A673 (cell line): ENCODE data around the gene SERINC4. TPM values are rescaled to one million over a fixed set of nuclear protein-coding genes. Genes with fewer than 3 reads are reported as not detected.
"Not testable (repeated sequence)": the region's sequence is repeated elsewhere in the genome, so short reads cannot be mapped to it uniquely, and the experiment has no call there.

Experiments used
- BruUV-seq: library from RNA; stranded (reverse); fragments of 400-500 nt; replicated peaks from 2 replicates; lab custom pipeline; 2021; lab: Mats Ljungman, UMichigan
- CTCF ChIA-PET: fragments of 300-600 bp; sonication (Branson Sonifier 250); formaldehyde crosslinking; loops from one replicate; lab custom pipeline; 2022; ENCODE audit warnings: antibody characterized with exemption; lab: Charles Lee
- POLR2A ChIA-PET: fragments of 300-600 bp; sonication (Branson Sonifier 250); formaldehyde crosslinking; loops from one replicate; lab custom pipeline; 2022; ENCODE audit warnings: antibody characterized with exemption; ENCODE audit not compliant: low non-redundant PET; lab: Charles Lee
- DNase-seq: peaks from one replicate; pipeline ENCODE4 v3.0.0-alpha.2; 2015; ENCODE audit warnings: low spot score
- H3K27ac ChIP-seq: fragments of 200-600 bp; sonication (generic); 2 replicates; pipeline ENCODE4 v1.5.1; 2016; ENCODE audit warnings: mixed run types, low read depth, mild to moderate bottlenecking, mixed read lengths, antibody characterized with exemption, low read length; ENCODE audit not compliant: poor library complexity, severe bottlenecking
- H3K27me3 ChIP-seq: fragments of 200-600 bp; sonication (generic); replicated peaks from 2 replicates; pipeline ENCODE4 v1.6.1; 2017; ENCODE audit warnings: mixed run types, low read depth, mild to moderate bottlenecking, mixed read lengths, antibody characterized with exemption, low read length; ENCODE audit not compliant: insufficient read depth, poor library complexity
- H3K36me3 ChIP-seq: fragments of 200-600 bp; sonication (generic); 2 replicates; pipeline ENCODE4 v1.6.1; 2016; ENCODE audit warnings: mixed run types, mild to moderate bottlenecking, mixed read lengths, antibody characterized with exemption, low read length; ENCODE audit not compliant: insufficient read depth, poor library complexity, severe bottlenecking
- H3K4me1 ChIP-seq: fragments of 200-600 bp; sonication (generic); 2 replicates; pipeline ENCODE4 v1.6.1; 2017; ENCODE audit warnings: mixed run types, mild to moderate bottlenecking, mixed read lengths, antibody characterized with exemption, low read length; ENCODE audit not compliant: insufficient read depth, poor library complexity, severe bottlenecking
- H3K4me3 ChIP-seq: fragments of 200-600 bp; sonication (generic); 2 replicates; pipeline ENCODE4 v1.5.1; 2016; ENCODE audit warnings: low read depth, mixed run types, mild to moderate bottlenecking, mixed read lengths, low read length; ENCODE audit not compliant: poor library complexity, severe bottlenecking
- H3K9me3 ChIP-seq: fragments of 200-600 bp; sonication (generic); 2 replicates; pipeline ENCODE4 v1.6.1; 2016; ENCODE audit warnings: mixed run types, low read depth, mild to moderate bottlenecking, mixed read lengths, antibody characterized with exemption, low read length; ENCODE audit not compliant: poor library complexity, severe bottlenecking
- intact Hi-C: fragments of 100-400 bp; cut with micrococcal nuclease; formaldehyde crosslinking; loops from one replicate; pipeline ENCODE4 v1.10.0; 2022; ENCODE audit not compliant: unreplicated experiment
- microRNA-seq: library from miRNA; unstranded; fragments of <30 nt; microRNA quantifications from one replicate; pipeline ENCODE4 v1.2.0, GENCODE V29; 2021
- total RNA-seq: library from RNA; stranded (reverse); gene quantifications from 2 replicates; pipeline ENCODE4 v1.2.3, GENCODE V29; 2021
- TF ChIP-seq, protein P1 (sequence below): fragments of 300-800, 200-600 bp; sonication (generic); conservative IDR thresholded peaks from 2 replicates; pipeline ENCODE4 v1.5.1; 2017; ENCODE audit warnings: low read depth, mild to moderate bottlenecking, antibody characterized with exemption, low read length, moderate library complexity, mixed read lengths

Gene SERINC4
- total RNA-seq, 1 experiment from 2014 or later, result not detected

DNA sequence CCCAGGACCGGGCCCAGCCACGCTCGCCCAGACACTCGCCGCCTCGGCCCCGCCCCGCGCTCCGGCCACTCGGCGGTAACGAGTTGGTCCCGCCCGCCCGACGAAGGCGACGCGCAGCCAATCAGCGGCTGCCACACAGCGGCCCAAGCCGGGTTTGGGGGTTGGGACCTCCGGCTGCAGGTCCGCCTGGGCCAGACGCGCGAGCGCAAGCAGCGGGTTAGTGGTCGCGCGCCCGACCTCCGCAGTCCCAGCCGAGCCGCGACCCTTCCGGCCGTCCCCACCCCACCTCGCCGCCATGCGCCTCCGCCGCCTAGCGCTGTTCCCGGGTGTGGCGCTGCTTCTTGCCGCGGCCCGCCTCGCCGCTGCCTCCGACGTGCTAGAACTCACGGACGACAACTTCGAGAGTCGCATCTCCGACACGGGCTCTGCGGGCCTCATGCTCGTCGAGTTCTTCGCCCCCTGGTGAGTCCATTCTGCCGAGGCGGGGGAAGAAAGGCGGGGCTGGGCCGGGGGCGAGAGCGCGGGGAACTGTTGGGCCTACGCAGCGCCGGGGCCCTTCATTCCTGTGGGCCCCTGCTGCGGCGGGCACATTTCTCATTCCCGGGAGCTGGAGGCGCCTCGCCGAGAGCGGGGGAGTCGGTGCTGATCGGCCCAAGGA is 53.6 kb downstream of the SERINC4 start, which contains the start of gene PDIA3:
Gene PDIA3, plus strand, starts transcription at position 194 of the 658 bp plus-strand sequence. Its CDS starts 102 bp downstream, at position 296.
- DNase-seq, result peak; percentile 91
- H3K9me3 ChIP-seq, POLR2A ChIA-PET, H3K36me3 ChIP-seq, H3K27me3 ChIP-seq, CTCF ChIA-PET, BruUV-seq: not testable (repeated sequence)
- peaks cover 17% of the 10 kb centered on the region for H3K4me1 ChIP-seq
- TF ChIP-seq, protein P1, sequence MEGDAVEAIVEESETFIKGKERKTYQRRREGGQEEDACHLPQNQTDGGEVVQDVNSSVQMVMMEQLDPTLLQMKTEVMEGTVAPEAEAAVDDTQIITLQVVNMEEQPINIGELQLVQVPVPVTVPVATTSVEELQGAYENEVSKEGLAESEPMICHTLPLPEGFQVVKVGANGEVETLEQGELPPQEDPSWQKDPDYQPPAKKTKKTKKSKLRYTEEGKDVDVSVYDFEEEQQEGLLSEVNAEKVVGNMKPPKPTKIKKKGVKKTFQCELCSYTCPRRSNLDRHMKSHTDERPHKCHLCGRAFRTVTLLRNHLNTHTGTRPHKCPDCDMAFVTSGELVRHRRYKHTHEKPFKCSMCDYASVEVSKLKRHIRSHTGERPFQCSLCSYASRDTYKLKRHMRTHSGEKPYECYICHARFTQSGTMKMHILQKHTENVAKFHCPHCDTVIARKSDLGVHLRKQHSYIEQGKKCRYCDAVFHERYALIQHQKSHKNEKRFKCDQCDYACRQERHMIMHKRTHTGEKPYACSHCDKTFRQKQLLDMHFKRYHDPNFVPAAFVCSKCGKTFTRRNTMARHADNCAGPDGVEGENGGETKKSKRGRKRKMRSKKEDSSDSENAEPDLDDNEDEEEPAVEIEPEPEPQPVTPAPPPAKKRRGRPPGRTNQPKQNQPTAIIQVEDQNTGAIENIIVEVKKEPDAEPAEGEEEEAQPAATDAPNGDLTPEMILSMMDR, result peak; percentile 25; the same call in 1 of the 2 replicates
- peak within 1 kb of the TSS; percentile 82 for H3K4me3 ChIP-seq
- H3K27ac ChIP-seq, result peak within 1 kb of the TSS; percentile 96
- intact Hi-C loops, result loop anchor here (10.0 kb wide), 1 partner anchor 342 kb away; no protein-coding TSS in a partner anchor

Small RNAs within 50 kb of the gene (microRNA-seq; reads per million reads assigned to microRNA genes)
- gene MIR1282, result not detected

Other genes with a start within 250 kb of the SERINC4 start
- 33.5 and 40.4 TPM in 2 replicates for gene PPIP5K1, start 210.0 kb downstream of the SERINC4 start, total RNA-seq
- 1.1 and 1.6 TPM in 2 replicates for gene CKMT1B, start 206.2 kb downstream of the SERINC4 start, total RNA-seq
- 0.17 and 0.28 TPM in 2 replicates for gene STRC, start 181.4 kb downstream of the SERINC4 start, total RNA-seq
- gene CATSPER2, start 151.4 kb downstream of the SERINC4 start, total RNA-seq, result 2.2 and 2.9 TPM in 2 replicates
- gene CKMT1A, start 106.4 kb downstream of the SERINC4 start, total RNA-seq, result 0.41 TPM in 1 of 2 replicates, not detected in the other
- gene PDIA3, start 53.8 kb downstream of the SERINC4 start, total RNA-seq, result 421 and 430 TPM in 2 replicates
- gene ELL3, start 23.3 kb downstream of the SERINC4 start, total RNA-seq, result 1.7 and 3.0 TPM in 2 replicates
- 632 and 654 TPM in 2 replicates for gene SERF2, start 7.9 kb downstream of the SERINC4 start, total RNA-seq
- gene HYPK, start 379 bp upstream of the SERINC4 start, total RNA-seq, result 33.6 and 34.9 TPM in 2 replicates
- 43.2 and 45.4 TPM in 2 replicates for gene MFAP1, start 24.5 kb upstream of the SERINC4 start, total RNA-seq
- gene WDR76, start 26.8 kb upstream of the SERINC4 start, total RNA-seq, result 61.3 and 65.2 TPM in 2 replicates